GM23248 (cell line): ENCODE results near the gene C1GALT1.

Source experiments
- EZH2 ChIP-seq: fragments of 200-600 bp; sonication (generic); IDR thresholded peaks from 2 replicates; pipeline ENCODE4 v1.6.1; 2018; ENCODE audit warnings: antibody characterized with exemption, mild to moderate bottlenecking; ENCODE audit not compliant: insufficient read depth, poor library complexity, severe bottlenecking
- EZH2phosphoT487 ChIP-seq: fragments of 200-600 bp; sonication (generic); IDR thresholded peaks from 2 replicates; pipeline ENCODE4 v1.6.1; 2018; ENCODE audit warnings: antibody characterized with exemption, moderate library complexity, mild to moderate bottlenecking, low read depth; ENCODE audit not compliant: insufficient read depth

DNA sequence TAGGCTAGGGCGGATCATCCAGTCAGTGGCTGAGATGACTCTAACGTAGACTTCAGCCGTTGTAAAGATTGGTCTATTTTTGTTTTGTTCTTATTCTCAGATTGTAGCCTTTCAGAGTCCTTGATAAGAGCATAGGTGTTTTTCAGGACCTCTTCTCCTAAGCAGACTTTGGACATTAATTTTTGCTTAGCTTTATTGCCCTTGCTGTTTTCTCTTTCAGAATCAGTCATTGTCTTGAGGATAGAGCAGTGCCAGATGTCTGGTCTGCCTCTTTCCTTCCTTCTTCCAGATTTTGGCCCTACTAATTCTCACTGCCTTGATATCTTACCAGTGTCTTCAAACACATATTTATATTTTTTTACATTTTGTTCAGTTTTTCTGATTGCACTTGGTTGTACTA, 49.5 kb downstream of the C1GALT1 start:
- no peak for TF ChIP-seq EZH2
- TF ChIP-seq EZH2phosphoT487 = no peak
